Dermis microvascular lymphatic vessel endothelial cell (primary cell): ENCODE results near the gene TIGD1. TPM values are rescaled to one million over a fixed set of nuclear protein-coding genes. Genes with fewer than 3 reads are reported as not detected.
"Not testable (repeated sequence)": the region's sequence is repeated elsewhere in the genome, so short reads cannot be mapped to it uniquely, and the experiment has no call there.

Source experiments
- DNase-seq, 2 donors: peaks; one replicate each; pipeline versions ENCODE4 v3.0.0 to v3.0.0-alpha.2; 2010; ENCODE audit warnings: low read depth in 2 of 2
- total RNA-seq: library from RNA; depleted of rRNA; stranded (reverse); fragments of >200 nt; gene quantifications from 2 replicates; pipeline ENCODE4 v1.2.1, GENCODE V29; 2014

The TIGD1 gene
- total RNA-seq, 1 donor from 2014 or later, result 1.7 TPM

GRCh38 chr2:232571026-232571474 is 20.7 kb upstream of the TIGD1 start:
- peak; percentile 67 to 73 for DNase-seq

DNA sequence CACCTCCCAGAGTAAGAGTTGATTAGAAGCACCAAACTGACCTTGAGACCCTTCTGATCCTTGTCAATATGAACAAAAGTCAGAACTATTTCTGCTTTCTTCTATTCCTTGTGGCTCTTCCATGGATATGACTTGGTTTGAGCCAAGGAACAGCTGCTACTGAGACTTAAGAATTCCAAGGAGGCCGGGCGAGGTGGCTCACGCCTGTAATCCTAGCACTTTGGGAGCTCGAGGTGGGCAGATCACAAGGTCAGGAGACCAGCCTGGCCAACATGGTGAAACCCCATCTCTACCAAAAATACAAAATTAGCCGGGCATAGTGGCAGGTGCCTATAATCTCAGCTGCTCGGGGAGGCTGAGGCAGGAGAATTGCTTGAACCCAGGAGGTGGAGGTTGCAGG is 20.1 kb upstream of the TIGD1 start:
- not testable (repeated sequence) for DNase-seq

- no peak for DNase-seq
These were observed 19.2 kb upstream of the TIGD1 start for GRCh38 chr2:232569541-232569940.

GRCh38 chr2:232568161-232568560 is 17.8 kb upstream of the TIGD1 start:
- peak in 1 of 2 donors; percentile 29 for DNase-seq

DNA sequence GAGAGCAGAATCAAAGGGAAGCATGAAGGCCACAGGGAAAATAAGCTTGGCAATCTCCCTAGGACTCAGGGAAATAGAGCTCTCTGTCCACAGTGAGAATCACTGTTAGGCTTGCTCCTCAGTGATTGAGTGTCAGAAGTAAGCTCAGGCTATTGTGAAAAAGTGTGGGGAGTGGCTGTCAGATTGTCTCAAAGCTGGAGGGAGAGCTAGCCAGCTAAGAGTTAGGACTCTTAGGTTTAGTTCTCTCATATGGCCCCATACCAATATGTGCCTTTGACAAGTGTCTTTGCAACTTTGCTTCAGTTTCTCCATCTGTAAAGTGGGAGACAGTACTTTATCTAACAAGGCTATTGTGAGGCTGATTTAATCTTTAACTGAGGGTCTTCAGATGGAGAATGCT is 17.4 kb upstream of the TIGD1 start:
- DNase-seq, result no peak

DNA sequence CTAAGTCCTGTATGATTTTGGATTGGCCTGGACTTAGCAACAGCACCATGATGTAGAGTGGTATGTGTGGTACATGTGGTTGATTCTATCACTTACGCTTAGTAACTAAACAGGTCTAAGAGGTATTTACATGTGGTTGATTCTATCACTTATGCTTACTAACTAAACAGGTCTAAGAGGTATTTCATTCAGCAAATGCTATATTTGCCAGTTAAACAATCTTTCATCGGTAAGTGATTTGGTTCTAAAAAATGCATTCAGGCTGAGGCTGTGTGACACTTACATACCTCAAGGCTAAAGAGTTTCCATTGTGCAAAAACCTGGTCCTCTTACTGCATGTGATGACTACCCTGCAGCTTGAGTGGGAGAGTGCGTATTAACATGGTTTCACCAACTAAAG is 13.2 kb upstream of the TIGD1 start:
- DNase-seq, result no peak

- DNase-seq, result no peak
These were observed 12.3 kb upstream of the TIGD1 start for GRCh38 chr2:232562515-232563151.

DNA sequence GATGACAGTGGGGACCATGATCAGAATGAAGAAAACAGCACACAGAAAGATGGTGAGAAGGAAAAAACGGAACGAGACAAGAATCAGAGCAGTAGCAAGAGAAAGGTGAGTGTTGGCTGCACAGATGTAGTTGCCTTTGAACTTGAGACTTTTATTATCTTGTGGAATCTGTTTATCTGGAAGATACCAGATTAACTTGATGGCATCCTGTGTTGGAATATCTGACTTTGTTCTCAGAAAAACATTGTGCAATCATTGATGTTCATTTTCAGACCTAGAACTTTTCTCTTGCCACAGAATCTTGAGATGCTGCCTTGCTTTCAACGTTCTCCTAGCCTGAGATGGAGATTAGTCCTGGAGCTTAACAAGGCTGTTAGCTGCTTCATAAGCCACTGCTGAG is 6.1 kb upstream of the TIGD1 start:
- DNase-seq, result no peak

- DNase-seq, result no peak
These were observed 1.4 kb upstream of the TIGD1 start for GRCh38 chr2:232551776-232552175.

DNA sequence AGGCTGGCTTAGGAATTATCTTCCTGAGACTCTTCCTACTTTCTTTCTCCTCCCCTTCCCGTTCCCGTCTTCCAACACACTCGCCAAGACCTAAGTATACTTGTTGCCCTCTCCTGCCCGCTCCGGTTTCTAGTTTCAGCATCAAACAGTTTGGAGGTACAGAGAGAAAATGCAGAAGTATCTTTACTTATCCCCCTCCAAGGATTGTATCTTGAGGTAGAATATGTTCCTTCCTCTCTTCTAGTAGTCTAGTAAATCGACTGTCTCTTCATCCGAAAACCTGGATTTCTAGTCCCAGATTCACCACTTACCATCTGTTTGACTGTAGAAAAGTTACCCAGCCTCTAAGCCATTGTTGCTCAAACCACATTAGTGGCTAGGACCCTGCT is 887 bp upstream of the TIGD1 start:
- no peak for DNase-seq

GRCh38 chr2:232549655-232550353 is 553 bp downstream of the TIGD1 start:
- peak in 1 of 2 donors; percentile 10 for DNase-seq

- no peak for DNase-seq
These were observed 2.4 kb downstream of the TIGD1 start for GRCh38 chr2:232547991-232548390.

DNA sequence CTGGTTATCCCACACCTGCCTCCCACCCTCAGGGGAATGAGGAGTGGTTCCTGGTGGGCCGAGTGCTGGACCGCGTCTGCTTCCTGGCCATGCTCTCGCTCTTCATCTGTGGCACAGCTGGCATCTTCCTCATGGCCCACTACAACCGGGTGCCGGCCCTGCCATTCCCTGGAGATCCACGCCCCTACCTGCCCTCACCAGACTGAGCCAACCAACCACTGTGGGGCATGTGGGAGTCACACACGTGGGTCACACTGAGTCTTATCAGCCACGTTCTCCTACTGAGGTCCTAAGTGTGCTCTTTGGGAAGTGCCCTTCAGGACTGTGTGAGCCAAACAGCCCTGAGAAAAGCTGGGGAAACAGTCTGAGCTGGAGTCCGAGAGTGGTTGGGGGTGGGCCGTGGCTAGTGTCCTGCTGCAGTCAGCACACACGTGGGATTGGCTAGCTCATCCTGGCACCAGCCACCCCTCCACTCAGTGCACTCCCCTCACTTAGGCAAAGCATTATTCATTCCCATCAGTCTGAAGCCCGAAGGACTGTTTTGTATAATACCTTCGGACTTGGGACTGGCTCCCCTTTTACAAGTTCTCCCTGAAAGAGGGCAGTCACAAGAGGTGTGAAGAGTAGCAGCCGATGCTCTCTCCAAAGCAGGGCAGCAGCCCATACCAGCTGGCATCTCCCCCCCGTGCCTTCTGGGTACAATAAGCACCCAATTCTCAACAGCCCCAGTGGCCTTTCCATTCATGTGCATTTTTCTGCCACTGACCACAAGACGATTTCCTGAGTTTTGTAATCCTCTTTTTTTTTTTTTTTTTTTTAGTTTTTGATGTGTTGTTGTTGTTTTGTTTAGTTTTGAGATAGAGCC is 4.6 kb downstream of the TIGD1 start:
- DNase-seq, result no peak

DNA sequence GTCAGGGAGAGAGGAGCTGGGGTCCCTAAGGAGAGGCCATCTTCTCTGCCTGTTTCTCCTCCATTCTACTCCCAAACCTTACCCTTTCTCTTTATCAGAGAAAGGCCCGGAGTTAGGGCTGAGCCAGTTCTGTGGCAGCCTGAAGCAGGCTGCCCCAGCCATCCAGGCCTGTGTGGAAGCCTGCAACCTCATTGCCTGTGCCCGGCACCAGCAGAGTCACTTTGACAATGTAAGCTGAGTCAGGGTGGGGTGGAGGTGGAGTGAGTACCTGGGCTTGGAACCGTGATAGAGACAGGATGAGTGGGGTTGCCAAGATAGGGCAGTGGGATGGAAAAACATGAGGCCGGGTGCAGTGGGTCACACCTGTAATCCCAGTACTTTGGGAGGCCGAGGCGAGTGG is 5.7 kb downstream of the TIGD1 start:
- no peak for DNase-seq

GRCh38 chr2:232543928-232544631 is 6.3 kb downstream of the TIGD1 start:
- DNase-seq, result no peak

DNA sequence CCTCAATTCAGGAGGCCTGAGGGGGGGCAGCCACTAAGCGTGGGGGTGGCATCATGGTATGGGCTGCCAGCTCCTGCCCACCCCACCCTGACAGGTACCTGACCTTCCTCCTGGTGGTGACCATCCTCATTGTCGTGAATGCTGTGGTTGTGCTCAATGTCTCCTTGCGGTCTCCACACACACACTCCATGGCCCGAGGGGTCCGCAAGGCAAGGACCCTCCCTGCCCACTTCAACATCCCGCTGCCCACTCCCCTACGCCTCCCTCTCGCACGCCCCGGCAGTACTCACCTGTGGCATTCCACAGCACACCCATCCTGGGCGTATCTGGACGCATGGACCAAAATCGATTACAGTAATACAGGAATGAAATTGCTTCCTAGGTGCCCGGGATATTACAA is 6.9 kb downstream of the TIGD1 start:
- no peak for DNase-seq

DNA sequence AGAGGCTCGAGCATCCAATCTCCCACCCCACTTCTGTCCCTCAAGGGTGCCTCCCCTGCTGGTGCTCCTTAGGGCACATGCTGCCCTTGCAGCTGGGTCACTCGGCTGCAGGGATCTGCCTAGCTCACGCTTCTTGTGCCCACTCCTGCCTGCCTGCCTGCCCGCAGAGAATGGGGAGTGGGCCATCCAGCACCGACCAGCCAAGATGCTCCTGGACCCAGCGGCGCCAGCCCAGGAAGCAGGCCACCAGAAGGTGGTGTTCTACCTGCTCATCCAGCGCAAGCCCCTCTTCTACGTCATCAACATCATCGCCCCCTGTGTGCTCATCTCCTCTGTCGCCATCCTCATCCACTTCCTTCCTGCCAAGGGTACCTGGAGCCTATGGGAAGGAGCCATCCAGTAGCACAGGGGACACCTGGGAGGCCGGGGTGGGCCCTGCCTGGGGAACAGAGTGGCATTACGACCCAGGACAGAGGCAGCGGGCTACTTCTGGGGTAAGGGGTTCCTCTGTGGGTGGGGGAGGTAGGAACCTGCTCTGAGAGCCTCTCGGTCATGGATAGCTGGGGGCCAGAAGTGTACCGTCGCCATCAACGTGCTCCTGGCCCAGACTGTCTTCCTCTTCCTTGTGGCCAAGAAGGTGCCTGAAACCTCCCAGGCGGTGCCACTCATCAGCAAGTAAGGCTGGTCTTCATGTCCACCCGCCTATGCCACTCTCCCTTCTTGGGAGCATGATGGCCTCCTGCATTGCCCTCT is 7.5 kb downstream of the TIGD1 start:
- DNase-seq, result no peak

DNA sequence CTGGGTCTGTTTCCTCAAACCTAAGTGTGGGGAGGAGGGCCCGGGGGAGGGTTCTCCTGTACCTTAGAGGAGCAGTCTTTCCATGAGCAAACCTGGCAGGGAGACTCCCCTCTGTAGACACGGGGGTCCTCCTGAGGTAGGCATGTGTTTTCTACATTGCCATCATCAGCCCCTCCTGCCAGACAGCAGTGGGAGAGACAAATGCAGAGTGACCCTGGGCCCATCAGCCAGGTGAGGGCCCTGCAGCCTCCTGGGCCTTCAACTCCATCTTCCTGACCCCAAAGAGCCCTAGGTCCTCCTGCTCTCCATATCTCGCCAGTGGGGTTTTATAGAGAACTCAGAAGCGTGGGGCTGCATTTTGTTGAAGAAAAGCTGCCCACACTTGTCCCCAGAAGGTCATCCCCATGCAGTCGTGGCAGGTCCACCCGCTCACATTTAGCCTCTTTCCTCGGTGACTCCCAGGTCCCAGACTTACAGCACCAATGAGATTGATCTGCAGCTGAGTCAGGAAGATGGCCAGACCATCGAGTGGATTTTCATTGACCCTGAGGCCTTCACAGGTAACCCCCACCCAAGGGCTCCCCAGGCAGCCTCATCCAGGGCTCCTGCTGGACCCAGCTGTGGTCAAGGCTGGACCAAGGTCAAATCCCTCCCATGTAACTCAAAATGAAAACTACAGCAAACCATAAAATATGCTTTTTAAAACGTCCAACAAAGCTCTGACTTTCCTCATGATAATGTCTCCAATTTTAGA is 8.2 kb downstream of the TIGD1 start:
- no peak for DNase-seq

DNA sequence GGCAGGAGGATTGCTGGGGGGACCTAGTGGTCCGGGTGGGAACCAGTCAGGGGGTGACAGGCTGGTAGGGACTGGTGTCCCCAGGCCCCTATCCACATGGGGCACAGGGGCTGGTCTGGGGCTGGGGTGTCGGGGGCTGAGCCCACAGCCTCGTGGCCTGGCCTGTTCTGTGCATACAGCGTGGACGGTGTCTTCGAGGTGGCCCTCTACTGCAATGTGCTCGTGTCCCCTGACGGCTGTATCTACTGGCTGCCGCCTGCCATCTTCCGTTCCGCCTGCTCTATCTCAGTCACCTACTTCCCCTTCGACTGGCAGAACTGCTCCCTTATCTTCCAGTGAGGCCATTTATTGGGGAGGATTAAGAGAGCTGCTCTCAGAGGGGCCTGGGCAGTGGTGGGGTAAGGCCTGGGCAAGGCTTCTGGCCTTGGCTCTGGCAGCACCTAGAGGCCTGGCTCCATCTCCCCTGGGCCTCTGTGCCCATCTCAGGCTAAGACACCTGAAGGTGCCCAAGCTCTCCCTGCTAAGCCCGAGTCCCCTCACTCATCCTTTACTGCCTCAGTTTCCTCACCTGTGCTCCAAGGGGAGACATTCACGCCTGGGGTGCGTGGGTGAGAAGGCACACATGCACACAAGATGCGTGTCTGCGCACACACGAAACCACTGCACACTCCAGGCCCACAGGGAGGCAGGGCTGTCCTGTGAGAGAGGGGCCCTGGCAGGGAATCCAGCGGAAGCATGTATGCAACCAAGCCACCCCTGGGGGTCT is 9.0 kb downstream of the TIGD1 start:
- no peak for DNase-seq
